Sigmoid colon (tissue), 3 donors: Measurements from ENCODE around the gene C1GALT1C1L.

Source experiments
- CTCF ChIP-seq, 4 experiments: fragments of 450-650 bp in 3 of 4; fragments of 200-600 bp in 1 of 4; IDR thresholded peaks; one replicate each; pipeline ENCODE4 v1.5.1; 2016 to 2019; ENCODE audit warnings: antibody characterized with exemption in 4 of 4, mild to moderate bottlenecking in 3 of 4, moderate library complexity in 2 of 4
- POLR2A ChIP-seq, 2 donors: fragments of 450-650 bp; IDR thresholded peaks; one replicate each; pipeline ENCODE4 v1.6.1; 2016; ENCODE audit warnings: antibody characterized with exemption in 2 of 2, mild to moderate bottlenecking in 2 of 2, moderate library complexity in 2 of 2

GRCh38 chr2:43724728-43725526, 48.7 kb upstream of the C1GALT1C1L start:
- no peak for TF ChIP-seq CTCF (IDR thresholded peaks at IDR 0.05)
- TF ChIP-seq POLR2A (IDR thresholded peaks at IDR 0.05): no peak
